Testis (tissue), 3 donors: Measurements from ENCODE around the gene SH2D5. TPM values are rescaled to one million over a fixed set of nuclear protein-coding genes. Genes with fewer than 3 reads are reported as not detected.

Source experiments
- DNase-seq: peaks from one replicate; pipeline ENCODE4 v3.0.0-alpha.2; 2019
- H3K27ac ChIP-seq, 2 donors: fragments of 200-600 bp; sonication (generic); one replicate each; pipeline ENCODE4 v1.5.1; 2019
- H3K27me3 ChIP-seq: fragments of 200-600 bp; sonication (generic); one replicate; pipeline ENCODE4 v1.5.1; 2019
- H3K36me3 ChIP-seq: fragments of 200-600 bp; sonication (generic); one replicate; pipeline ENCODE4 v1.5.1; 2017; ENCODE audit warnings: low read depth; ENCODE audit errors: missing control alignments
- H3K4me1 ChIP-seq: fragments of 200-600 bp; sonication (generic); one replicate; pipeline ENCODE4 v1.5.1; 2019
- H3K4me3 ChIP-seq, 2 donors: fragments of 200-600 bp; sonication (generic); one replicate each; pipeline ENCODE4 v1.5.1; 2017 to 2019
- H3K9me3 ChIP-seq: fragments of 200-600 bp; sonication (generic); one replicate; pipeline ENCODE4 v1.5.1; 2017
- CTCF ChIP-seq, 3 experiments: fragments of 450-650 bp in 2 of 3; fragments of 200-600 bp in 1 of 3; sonication (generic) in 1 of 3; IDR thresholded peaks; one replicate each; pipeline ENCODE4 v1.5.1; 2016 to 2019; ENCODE audit warnings: antibody characterized with exemption in 3 of 3, mild to moderate bottlenecking in 2 of 3, moderate library complexity in 1 of 3
- POLR2A ChIP-seq: fragments of 450-650 bp; IDR thresholded peaks from one replicate; pipeline ENCODE4 v1.6.1; 2017; ENCODE audit warnings: antibody characterized with exemption, mild to moderate bottlenecking, moderate library complexity
- WGBS, 2 donors: methylation state at CpG; one replicate each; pipeline ENCODE4 v1.1.5; 2018; 5-methylcytosine and 5-hydroxymethylcytosine counted together
- intact Hi-C: fragments of 100-400 bp; cut with DNase I; formaldehyde crosslinking; loops from one replicate; pipeline ENCODE4 v1.15.1; 2023; ENCODE audit warnings: low total_unique reads
- polyA plus RNA-seq: library from polyadenylated mRNA; stranded (reverse); fragments of 350-450 nt; fragmentation: Illumina TruSeq; extraction: RNeasy Lipid Tissue Mini Kit (QIAGEN cat#74804); gene quantifications from one replicate; pipeline ENCODE4 v1.2.3, GENCODE V29; 2014; ENCODE audit warnings: low read depth, low replicate concordance; ENCODE audit not compliant: insufficient read depth
- total RNA-seq, 2 donors: library from RNA; depleted of rRNA; stranded (reverse); fragments of >200 nt; gene quantifications; one replicate each; pipeline ENCODE4 v1.2.3, GENCODE V29; 2016

Gene SH2D5
- total and polyA plus RNA-seq, 3 donors from 2014 or later, result 4.2 to 5.8 (median 5.1) TPM

- no peaks in the 10 kb centered on the region for H3K4me1 ChIP-seq
- DNase-seq, result no peak
- H3K27ac ChIP-seq, result no peak overlapping the region
- H3K4me3 ChIP-seq, result no peak overlapping the region
- H3K27me3 ChIP-seq, result no peaks in the 10 kb centered on the region
- TF ChIP-seq CTCF (IDR thresholded peaks at IDR 0.05), result no peak
- no peaks in the 10 kb centered on the region for H3K36me3 ChIP-seq
- intact Hi-C loops, result no loop called here
- 80 to 98% methylated on average over 1 to 3 of the region's 3 CpGs for WGBS, 2 donors
- H3K9me3 ChIP-seq, result no peaks in the 10 kb centered on the region
These were observed 22.6 kb downstream of the SH2D5 start for GRCh38 chr1:20709868-20710267.

GRCh38 chr1:20708891-20709290 is 23.6 kb downstream of the SH2D5 start:
- TF ChIP-seq POLR2A (no peak), CTCF (IDR thresholded peaks at IDR 0.05) (no peak)
- Histone ChIP-seq H3K4me3 (no peak overlapping the region), H3K9me3 (no peaks in the 10 kb centered on the region), H3K4me1 (no peaks in the 10 kb centered on the region), H3K36me3 (no peaks in the 10 kb centered on the region), H3K27ac (no peak overlapping the region), H3K27me3 (no peaks in the 10 kb centered on the region)
- no peak for DNase-seq
- intact Hi-C loops, result no loop called here
- WGBS, 2 donors, result 78% methylated on average over 5 of the region's 5 CpGs

GRCh38 chr1:20708057-20708456 is 24.4 kb downstream of the SH2D5 start:
- Histone ChIP-seq H3K27me3 (no peaks in the 10 kb centered on the region), H3K4me3 (no peak overlapping the region), H3K4me1 (no peaks in the 10 kb centered on the region), H3K36me3 (no peaks in the 10 kb centered on the region), H3K9me3 (no peaks in the 10 kb centered on the region), H3K27ac (no peak overlapping the region)
- intact Hi-C loops, result no loop called here
- no peak for TF ChIP-seq POLR2A
- TF ChIP-seq CTCF (IDR thresholded peaks at IDR 0.05), result no peak
- no peak for DNase-seq
- 83 to 84% methylated on average over 5 to 6 of the region's 6 CpGs for WGBS, 2 donors

- TF ChIP-seq POLR2A (no peak), CTCF (IDR thresholded peaks at IDR 0.05) (no peak)
- H3K27me3 ChIP-seq, result no peaks in the 10 kb centered on the region
- DNase-seq, result no peak
- intact Hi-C loops, result no loop called here
- H3K27ac ChIP-seq, result no peak overlapping the region
- H3K4me1 ChIP-seq, result no peaks in the 10 kb centered on the region
- WGBS, 2 donors, result 43 to 45% methylated on average over 5 of the region's 5 CpGs
- H3K9me3 ChIP-seq, result no peaks in the 10 kb centered on the region
- H3K4me3 ChIP-seq, result no peak overlapping the region
- H3K36me3 ChIP-seq, result no peaks in the 10 kb centered on the region
These were observed 25.7 kb downstream of the SH2D5 start for GRCh38 chr1:20706841-20707240.

GRCh38 chr1:20705203-20705755 is 27.2 kb downstream of the SH2D5 start:
- no peaks in the 10 kb centered on the region for H3K4me1 ChIP-seq
- H3K4me3 ChIP-seq, result no peak overlapping the region
- no peaks in the 10 kb centered on the region for H3K36me3 ChIP-seq
- no peak overlapping the region for H3K27ac ChIP-seq
- 87 to 88% methylated on average over 15 of the region's 15 CpGs for whole genome bisulfite sequencing, 2 donors
- DNase-seq, result no peak
- H3K27me3 ChIP-seq, result no peaks in the 10 kb centered on the region
- TF ChIP-seq POLR2A (no peak), CTCF (IDR thresholded peaks at IDR 0.05) (no peak)
- H3K9me3 ChIP-seq, result no peaks in the 10 kb centered on the region
- intact Hi-C loops, result no loop called here
